Heart left ventricle (tissue), 16 donors: ENCODE measurements around the gene IMPG2. TPM values are rescaled to one million over a fixed set of nuclear protein-coding genes. Genes with fewer than 3 reads are reported as not detected.

Experiments used
- ATAC-seq, 4 donors: fragments of 200-7000 bp; cut with Tn5 transposase; one replicate each; pipeline ENCODE4 v1.9.1; 2020 to 2022; ENCODE audit warnings: moderate library complexity in 4 of 4, mild to moderate bottlenecking in 3 of 4, moderate number of reproducible peaks in 1 of 4
- DNase-seq, 5 donors: peaks; one replicate each; pipeline ENCODE4 v3.0.0-alpha.2; 2020
- H3K27ac ChIP-seq, 12 donors: fragments of 200-600 bp; sonication (generic) in 4 of 12; one replicate each; pipeline versions ENCODE4 v1.5.0 to v1.8.0; 2016 to 2022; ENCODE audit warnings: mild to moderate bottlenecking in 2 of 12
- H3K27me3 ChIP-seq, 9 donors: fragments of 200-600 bp; sonication (generic) in 2 of 9; one replicate each; pipeline versions ENCODE4 v1.5.1 to v1.8.0; 2016 to 2022; ENCODE audit warnings: mild to moderate bottlenecking in 3 of 9
- H3K36me3 ChIP-seq, 9 donors: fragments of 200-600 bp; sonication (generic) in 2 of 9; one replicate each; pipeline versions ENCODE4 v1.5.0 to v1.8.0; 2018 to 2022; ENCODE audit warnings: mild to moderate bottlenecking in 2 of 9
- H3K4me1 ChIP-seq, 12 donors: fragments of 200-600 bp; sonication (generic) in 4 of 12; one replicate each; pipeline versions ENCODE4 v1.5.0 to v1.8.0; 2016 to 2022; ENCODE audit warnings: mild to moderate bottlenecking in 3 of 12
- H3K4me3 ChIP-seq, 12 donors: fragments of 200-600 bp; sonication (generic) in 4 of 12; one replicate each; pipeline versions ENCODE4 v1.5.0 to v1.8.0; 2017 to 2022; ENCODE audit warnings: mild to moderate bottlenecking in 9 of 12, moderate library complexity in 4 of 12
- H3K9me3 ChIP-seq, 12 donors: fragments of 200-600 bp; sonication (generic) in 4 of 12; one replicate each; pipeline versions ENCODE4 v1.5.0 to v1.8.0; 2016 to 2022; ENCODE audit warnings: mild to moderate bottlenecking in 1 of 12
- CTCF ChIP-seq, 12 donors: fragments of 200-600 bp; sonication (generic) in 4 of 12; IDR thresholded peaks; one replicate each; pipeline versions ENCODE4 v1.5.0 to v1.8.0; 2018 to 2022; ENCODE audit warnings: antibody characterized with exemption in 12 of 12, mild to moderate bottlenecking in 5 of 12
- POLR2A ChIP-seq, 2 donors: fragments of 450-650 bp; IDR thresholded peaks; one replicate each; pipeline ENCODE4 v1.6.1; 2017; ENCODE audit warnings: antibody characterized with exemption in 2 of 2, mild to moderate bottlenecking in 2 of 2, moderate library complexity in 2 of 2
- WGBS, 4 donors: extraction: QIAGEN DNeasy Blood & Tissue Kit in 2 of 4; methylation state at CpG; one replicate each; pipeline versions ENCODE4 v1.1.5 to v1.1.7; 2013 to 2018; 5-methylcytosine and 5-hydroxymethylcytosine counted together
- intact Hi-C, 10 donors: fragments of 100-400 bp; cut with DNase I; formaldehyde crosslinking; loops; one replicate each; pipeline versions ENCODE4 v1.11.1 to v1.14.2; 2022
- polyA plus RNA-seq, 2 donors: library from polyadenylated mRNA; stranded (reverse); fragments of 200-250 nt; gene quantifications; one replicate each; pipeline ENCODE4 v1.2.3, GENCODE V29; 2013
- total RNA-seq, 9 donors: library from RNA; depleted of rRNA in 2 of 9; stranded (reverse); fragments of >200 nt in 2 of 9; fragmentation: NEBNext Ultra II Directional in 3 of 9; extraction: Animal tissue kit (Norgen Biotek cat#: 25700) in 3 of 9; gene quantifications; one replicate each; pipeline versions ENCODE4 v1.1.0 to v1.2.4, GENCODE V29; 2016 to 2023
- donor health status: ischemic (EF 13 %, LVEDD 7.1; RV severe dilation, severe dysfunction).
- donor health status: healthy with polysubstance abuse.
- donor health status: DM: no; HTN: yes; CAD: no.
- donor health status: DM: no; HTN: no; CAD: no.
- donor health status: ischemic (EF 25% LVEDD 6.9; RV normal size, moderate dysfunction).
- donor health status: ischemic (EF 25% LVEDD 5.7; RV mildly dilated, moderate dysfunction).
- donor health status: healthy.
- donor health status: DM: yes; HTN: yes; CAD: no.
- donor health status: ischemic (EF 35%, LVEDD 5.7; RV mildly dilated, moderate dysfunction).
- donor health status: nonischemic (EF 11% LVEDD 7.7; RV severe dilation, severe dysfunction).
- donor health status: DM: yes; HTN: yes; CAD: no.
- donor health status: PGD.
- donor health status: ischemic (EF 29% LVEDD 5.4; RV normal size, mild dysfunction).
- donor health status: nonischemic (EF 23%, LVEDD 6.1; RV moderate dilation, normal function).

Gene IMPG2
- total and polyA plus RNA-seq, 11 donors = 0.06 to 0.41 (median 0.19) TPM; not detected in 1

GRCh38 chr3:101303089-101303731, 17.2 kb downstream of the IMPG2 start:
- H3K4me1 ChIP-seq = no peaks in the 10 kb centered on the region
- H3K27me3 ChIP-seq = no peaks in the 10 kb centered on the region
- intact Hi-C loops = no loop called here
- H3K36me3 ChIP-seq = no peaks in the 10 kb centered on the region
- H3K27ac ChIP-seq = no peak overlapping the region
- ATAC-seq (no peak), DNase-seq (no peak)
- TF ChIP-seq CTCF (IDR thresholded peaks at IDR 0.05) (no peak), POLR2A (IDR thresholded peaks at IDR 0.05) (no peak)
- peaks cover 0 to 11% (median 2%) of the 10 kb centered on the region in 12 donors for H3K9me3 ChIP-seq
- no peak overlapping the region for H3K4me3 ChIP-seq
- 64 to 86% (median 75%) methylated on average over 5 of the region's 5 CpGs for WGBS, 4 donors

- Histone ChIP-seq H3K36me3 (no peaks in the 10 kb centered on the region), H3K4me1 (no peaks in the 10 kb centered on the region), H3K27ac (no peak overlapping the region), H3K4me3 (no peak overlapping the region), H3K9me3 (peaks cover 0 to 10% (median 2%) of the 10 kb centered on the region in 12 donors), H3K27me3 (no peaks in the 10 kb centered on the region)
- WGBS, 4 donors = 62 to 95% (median 82%) methylated on average over 4 to 8 of the region's 8 CpGs
- ATAC-seq (no peak), DNase-seq (no peak)
- TF ChIP-seq CTCF (IDR thresholded peaks at IDR 0.05) (no peak), POLR2A (IDR thresholded peaks at IDR 0.05) (no peak)
- intact Hi-C loops = no loop called here
Measured at GRCh38 chr3:101300073-101300472, 20.3 kb downstream of the IMPG2 start.

- Histone ChIP-seq H3K36me3 (no peaks in the 10 kb centered on the region), H3K4me3 (no peak overlapping the region), H3K27me3 (no peaks in the 10 kb centered on the region), H3K27ac (no peak overlapping the region), H3K9me3 (peaks cover 0 to 15% (median 2%) of the 10 kb centered on the region in 12 donors), H3K4me1 (peaks cover 0 to 4% (median 0%) of the 10 kb centered on the region in 12 donors)
- no peak for DNase-seq
- ATAC-seq = no peak
- intact Hi-C loops = no loop called here
- TF ChIP-seq POLR2A (IDR thresholded peaks at IDR 0.05) (no peak), CTCF (IDR thresholded peaks at IDR 0.05) (no peak)
Measured at GRCh38 chr3:101292027-101292426, 28.3 kb downstream of the IMPG2 start.

- Histone ChIP-seq H3K36me3 (no peaks in the 10 kb centered on the region), H3K9me3 (peaks cover 0 to 5% (median 0%) of the 10 kb centered on the region in 12 donors), H3K4me1 (peaks cover 0 to 4% (median 0%) of the 10 kb centered on the region in 12 donors), H3K27ac (no peak overlapping the region), H3K4me3 (no peak overlapping the region), H3K27me3 (no peaks in the 10 kb centered on the region)
- no peak for ATAC-seq
- no peak for TF ChIP-seq CTCF (IDR thresholded peaks at IDR 0.05)
- TF ChIP-seq POLR2A (IDR thresholded peaks at IDR 0.05) = no peak
- 81 to 87% (median 82%) methylated on average over 2 of the region's 2 CpGs for WGBS, 4 donors
- intact Hi-C loops = no loop called here
- DNase-seq = no peak
Measured at GRCh38 chr3:101288294-101288693, 32.1 kb downstream of the IMPG2 start.
